ENCODE results near the gene PTPRM. TPM values are rescaled to one million over a fixed set of nuclear protein-coding genes. Genes with fewer than 3 reads are reported as not detected.

PTPRM gene
- total and polyA plus RNA-seq, 3 donors from 2014 or later: 76.4 to 101 (median 94.6) TPM

GRCh38 chr18:7876354-7877104 is 309.4 kb downstream of the PTPRM start:
- Histone ChIP-seq H3K9me3 (no peaks in the 10 kb centered on the region), H3K4me3 (no peak overlapping the region), H3K36me3 (ENCODE audit: low read depth, missing control alignments) (no peaks in the 10 kb centered on the region), H3K27ac (no peak overlapping the region), H3K4me1 (no peaks in the 10 kb centered on the region), H3K27me3 (no peaks in the 10 kb centered on the region)
- TF ChIP-seq POLR2A (IDR thresholded peaks at IDR 0.05): no peak
- TF ChIP-seq CTCF (IDR thresholded peaks at IDR 0.05): no peak
- no peak for DNase-seq
- intact Hi-C loops (cut with DNase I; ENCODE audit: low total_unique reads): no loop called here
- WGBS, 2 donors: 86 to 96% methylated on average over 2 of the region's 2 CpGs

- no peaks in the 10 kb centered on the region for H3K27me3 ChIP-seq
- no peak overlapping the region for H3K4me3 ChIP-seq
- WGBS, 2 donors: 67 to 80% methylated on average over 1 of the region's 1 CpG
- H3K4me1 ChIP-seq: no peaks in the 10 kb centered on the region
- H3K27ac ChIP-seq: no peak overlapping the region
- H3K9me3 ChIP-seq: no peaks in the 10 kb centered on the region
- intact Hi-C loops (cut with DNase I; ENCODE audit: low total_unique reads): no loop called here
- no peak for DNase-seq
- H3K36me3 ChIP-seq (ENCODE audit: low read depth, missing control alignments): no peaks in the 10 kb centered on the region
- TF ChIP-seq POLR2A (IDR thresholded peaks at IDR 0.05): no peak
- no peak for TF ChIP-seq CTCF (IDR thresholded peaks at IDR 0.05)
Observed at GRCh38 chr18:7877609-7878008, 310.5 kb downstream of the PTPRM start.

GRCh38 chr18:7878265-7879211 is 311.4 kb downstream of the PTPRM start:
- no peak overlapping the region for H3K4me3 ChIP-seq
- TF ChIP-seq POLR2A (IDR thresholded peaks at IDR 0.05) (no peak), CTCF (IDR thresholded peaks at IDR 0.05) (no peak)
- no peak for DNase-seq
- H3K36me3 ChIP-seq (ENCODE audit: low read depth, missing control alignments): no peaks in the 10 kb centered on the region
- H3K9me3 ChIP-seq: no peaks in the 10 kb centered on the region
- H3K27me3 ChIP-seq: no peaks in the 10 kb centered on the region
- intact Hi-C loops (cut with DNase I; ENCODE audit: low total_unique reads): no loop called here
- 67 to 73% methylated on average over 6 of the region's 6 CpGs for WGBS, 2 donors
- no peaks in the 10 kb centered on the region for H3K4me1 ChIP-seq
- no peak overlapping the region for H3K27ac ChIP-seq

- Histone ChIP-seq H3K4me3 (no peak overlapping the region), H3K4me1 (no peaks in the 10 kb centered on the region), H3K27ac (no peak overlapping the region), H3K27me3 (no peaks in the 10 kb centered on the region), H3K9me3 (no peaks in the 10 kb centered on the region), H3K36me3 (ENCODE audit: low read depth, missing control alignments) (no peaks in the 10 kb centered on the region)
- intact Hi-C loops (cut with DNase I; ENCODE audit: low total_unique reads): no loop called here
- 86 to 89% methylated on average over 4 of the region's 4 CpGs for WGBS, 2 donors
- no peak for TF ChIP-seq CTCF (IDR thresholded peaks at IDR 0.05)
- no peak for TF ChIP-seq POLR2A (IDR thresholded peaks at IDR 0.05)
- DNase-seq: no peak
Observed at GRCh38 chr18:7879717-7880116, 312.6 kb downstream of the PTPRM start.
